Measurements from ENCODE around the gene KIT. TPM values are rescaled to one million over a fixed set of nuclear protein-coding genes. Genes with fewer than 3 reads are reported as not detected.

The KIT gene
- total and polyA plus RNA-seq, 2 of the 4 experiments (the other 2 are of a cell fraction): 3.3 to 5.9 TPM

- Histone ChIP-seq H3K9ac (ENCODE audit: low read depth, low read length) (no peak overlapping the region), H3K9me1 (ENCODE audit: insufficient read depth, low read length) (no peaks in the 10 kb centered on the region; the same call in 1 of the 2 replicates), H2AK5ac (ENCODE audit: low read depth, low read length) (no peak overlapping the region), H3K4me2 (ENCODE audit: low read depth, low read length) (no peak overlapping the region), H3K4ac (ENCODE audit: low read depth, low read length) (no peak overlapping the region; the same call in 1 of the 2 replicates), H3K18ac (ENCODE audit: low read depth, low read length) (no peak overlapping the region), H3K36me3 (ENCODE audit: control insufficient read depth, insufficient read depth, low read length) (no peaks in the 10 kb centered on the region), H3K14ac (replicated peaks; ENCODE audit: low read depth, low read length) (no peak overlapping the region), H2BK20ac (ENCODE audit: low read depth, low read length) (no peak overlapping the region), H4K8ac (ENCODE audit: low read depth in 2 of 2, low read length in 2 of 2) (no peak overlapping the region), H4K5ac (ENCODE audit: low read depth, low read length) (no peak overlapping the region), H2BK5ac (ENCODE audit: low read depth, low read length, poor library complexity, severe bottlenecking) (no peak overlapping the region), H3K27ac (ENCODE audit: insufficient read depth, low read length) (no peak overlapping the region), H2BK120ac (ENCODE audit: low read depth, low read length) (no peak overlapping the region), H3K4me1 (ENCODE audit: control insufficient read depth, insufficient read depth, low read length) (peaks cover 2% of the 10 kb centered on the region; the same call in 1 of the 2 replicates), H4K20me1 (ENCODE audit: insufficient read depth, low read length) (no peaks in the 10 kb centered on the region), H3K27me3 (ENCODE audit: control insufficient read depth, insufficient read depth, low read length) (no peaks in the 10 kb centered on the region), H2AFZ (replicated peaks; ENCODE audit: low read length, poor library complexity) (no peak overlapping the region), H3K79me1 (ENCODE audit: low read depth in 1 of 2, low read length in 2 of 2) (no peaks in the 10 kb centered on the region), H2BK15ac (ENCODE audit: low read depth, low read length) (no peak overlapping the region), H2AK9ac (replicated peaks; ENCODE audit: low read depth, low read length, poor library complexity) (no peak overlapping the region), H3K9me3 (ENCODE audit: control insufficient read depth, insufficient read depth, low read length) (no peaks in the 10 kb centered on the region), H3K4me3 (ENCODE audit: insufficient read depth, low read depth, low read length) (no peak overlapping the region), H3K56ac (ENCODE audit: extremely low read depth, insufficient read depth, low read length) (no peak overlapping the region), H4K91ac (ENCODE audit: insufficient read depth, low read depth, low read length) (no peak overlapping the region), H3K23ac (ENCODE audit: low read depth, low read length) (no peak overlapping the region)
- ChIA-PET CTCF (interaction anchor here (0.6 kb wide), 2 partner anchors 119 to 972 kb away, joined by 3 read pairs; no protein-coding TSS in a partner anchor), POLR2A (ENCODE audit: unreplicated experiment) (no interaction called here)
- no peak for TF ChIP-seq MAZ (IDR thresholded peaks at IDR 0.05; ENCODE audit: borderline replicate concordance, low read depth, low read length)
- no peak for TF ChIP-seq POLR2A (IDR thresholded peaks at IDR 0.05; ENCODE audit: low read depth, low read length)
- in situ Hi-C loops (cut with MboI; ENCODE audit: low sequenced_read_pairs): no loop called here
- DNase-seq (no peak), ATAC-seq (ENCODE audit: low read depth) (no peak)
- intact Hi-C loops (cut with micrococcal nuclease): no loop called here
- WGBS, 2 experiments (ENCODE audit: extremely low coverage in 2 of 2, insufficient read length in 1 of 2): no CpG with 5 or more reads among the region's 1 CpG
- BruUV-seq (replicated peaks): no TSS peak
- dilution Hi-C loops (cut with HindIII; ENCODE audit: low sequenced_read_pairs, unreplicated experiment): no loop called here
These were observed 11.9 kb upstream of the KIT start for GRCh38 chr4:54645830-54646229.

Data from IMR-90 (cell line).